Skeletal muscle satellite cell (primary cell): ENCODE measurements around the gene CPLX1.

Source experiments
- H3K27me3 ChIP-seq: 2 replicates; pipeline ENCODE4 v1.7.0; 2013; ENCODE audit warnings: low read length; ENCODE audit not compliant: control insufficient read depth, insufficient read depth
- H3K36me3 ChIP-seq: 2 replicates; pipeline ENCODE4 v1.7.0; 2013; ENCODE audit warnings: mild to moderate bottlenecking, control low read depth, low read length; ENCODE audit not compliant: insufficient read depth
- H3K4me1 ChIP-seq: 2 replicates; pipeline ENCODE4 v1.7.0; 2013; ENCODE audit warnings: low read length; ENCODE audit not compliant: control insufficient read depth, insufficient read depth
- H3K4me2 ChIP-seq: 2 replicates; pipeline ENCODE4 v1.7.0; 2013; ENCODE audit warnings: mild to moderate bottlenecking, low read length
- H3K4me3 ChIP-seq: 2 replicates; pipeline ENCODE4 v1.7.0; 2013; ENCODE audit warnings: low read length
- H3K9ac ChIP-seq: 2 replicates; pipeline ENCODE4 v1.7.0; 2013; ENCODE audit warnings: mild to moderate bottlenecking, low read depth, low read length, moderate library complexity
- H3K9me3 ChIP-seq: replicated peaks from 2 replicates; pipeline ENCODE4 v1.7.0; 2013; ENCODE audit warnings: mild to moderate bottlenecking, control low read depth, low read length

Gene CPLX1

DNA sequence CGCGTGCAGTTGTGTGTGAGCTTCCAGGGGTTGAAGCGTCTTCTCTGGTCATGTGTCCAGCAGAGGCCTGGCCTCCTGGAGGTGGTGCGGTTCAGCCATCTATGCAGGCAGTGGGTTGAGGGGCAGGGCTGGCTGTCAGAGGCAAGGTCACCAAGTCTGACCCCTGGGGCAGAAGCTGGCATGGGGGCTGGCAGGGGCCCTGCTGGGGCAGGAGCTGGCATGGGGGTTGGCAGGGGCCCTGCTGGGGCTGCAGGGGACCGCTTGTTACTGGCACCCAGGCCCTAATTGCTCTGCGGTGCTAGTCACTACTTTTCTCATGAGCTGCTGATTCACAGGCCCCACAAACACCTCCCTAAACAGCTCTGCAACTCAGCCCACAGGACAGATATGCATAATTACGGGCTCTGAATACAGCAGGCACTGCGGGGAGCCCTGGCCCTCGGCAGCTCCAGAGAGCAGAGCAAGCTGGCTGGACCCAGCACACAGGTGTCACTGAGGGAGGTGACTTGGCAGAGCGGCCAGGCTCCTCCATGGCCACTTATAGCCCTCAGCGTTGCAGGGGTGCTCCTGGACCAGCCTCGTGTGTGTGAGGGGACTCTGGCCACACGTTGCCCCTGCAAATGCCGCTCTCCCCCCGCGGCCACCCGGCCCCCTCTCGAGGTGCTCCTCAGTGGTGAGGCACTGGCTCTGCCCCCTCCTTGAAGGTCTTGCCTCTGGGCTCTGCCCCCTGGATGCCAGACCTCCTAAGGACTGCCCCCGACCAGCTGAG, 32.7 kb downstream of the CPLX1 start:
- Histone ChIP-seq H3K9me3 (no peaks in the 10 kb centered on the region), H3K4me2 (no peak overlapping the region), H3K36me3 (no peaks in the 10 kb centered on the region), H3K27me3 (peaks cover 68% of the 10 kb centered on the region), H3K4me1 (peaks cover 5% of the 10 kb centered on the region), H3K4me3 (no peak overlapping the region), H3K9ac (no peak overlapping the region)

DNA sequence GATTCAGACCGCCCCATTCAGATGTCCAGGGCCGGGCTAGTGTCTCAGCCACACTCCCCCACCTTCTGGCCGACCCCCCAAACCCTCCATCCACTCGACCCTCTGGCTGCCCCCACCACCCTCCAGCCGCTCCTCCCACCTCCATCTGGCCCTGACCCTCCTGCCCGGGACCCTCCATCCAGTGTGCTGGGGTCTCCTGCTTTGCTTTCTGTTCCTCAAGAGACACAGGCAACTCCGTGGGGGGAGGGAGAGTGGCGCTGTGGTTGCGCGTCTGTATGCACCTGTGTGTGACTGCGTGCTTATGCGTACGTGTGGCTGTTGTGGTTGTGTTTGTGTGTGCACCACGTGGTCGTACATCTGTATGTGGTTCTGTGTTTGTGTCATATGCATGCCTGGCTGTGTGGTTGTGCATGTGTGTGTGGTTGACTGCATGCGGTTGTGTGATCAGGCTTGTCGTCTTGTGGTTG, 33.3 kb downstream of the CPLX1 start:
- Histone ChIP-seq H3K9ac (no peak overlapping the region), H3K36me3 (no peaks in the 10 kb centered on the region), H3K4me2 (peak overlapping the region; percentile 37), H3K27me3 (peaks cover 73% of the 10 kb centered on the region), H3K9me3 (no peaks in the 10 kb centered on the region), H3K4me1 (peaks cover 5% of the 10 kb centered on the region), H3K4me3 (no peak overlapping the region)

GRCh38 chr4:791898-792625, 33.9 kb downstream of the CPLX1 start:
- no peaks in the 10 kb centered on the region for H3K9me3 ChIP-seq
- peak overlapping the region; percentile 37 for H3K4me2 ChIP-seq
- H3K4me3 ChIP-seq: no peak overlapping the region
- H3K27me3 ChIP-seq: peaks cover 76% of the 10 kb centered on the region
- H3K36me3 ChIP-seq: no peaks in the 10 kb centered on the region
- peaks cover 5% of the 10 kb centered on the region for H3K4me1 ChIP-seq
- no peak overlapping the region for H3K9ac ChIP-seq

GRCh38 chr4:791252-791897, 34.6 kb downstream of the CPLX1 start:
- Histone ChIP-seq H3K9me3 (no peaks in the 10 kb centered on the region), H3K27me3 (peaks cover 74% of the 10 kb centered on the region), H3K4me2 (no peak overlapping the region), H3K4me1 (peaks cover 5% of the 10 kb centered on the region), H3K4me3 (no peak overlapping the region), H3K36me3 (no peaks in the 10 kb centered on the region), H3K9ac (no peak overlapping the region)

DNA sequence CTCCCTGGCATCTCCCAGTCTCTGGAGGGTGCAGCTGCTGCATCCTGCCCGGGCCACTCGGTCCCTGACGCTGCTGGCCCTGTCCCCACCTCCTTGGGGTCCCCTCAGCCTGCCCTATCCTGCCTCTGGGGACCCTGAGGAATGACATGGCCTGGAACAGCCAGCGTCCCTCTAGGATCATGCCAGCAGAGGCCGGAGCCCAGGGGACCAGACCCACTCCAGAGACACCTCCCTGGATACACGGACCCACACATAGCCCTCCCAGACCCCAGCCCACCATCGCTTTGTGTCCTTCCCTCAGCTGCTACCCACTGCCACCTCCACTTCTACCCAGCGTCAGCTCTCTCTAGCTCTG, 35.5 kb downstream of the CPLX1 start:
- Histone ChIP-seq H3K9ac (no peak overlapping the region), H3K4me3 (no peak overlapping the region), H3K4me1 (peaks cover 5% of the 10 kb centered on the region), H3K9me3 (no peaks in the 10 kb centered on the region), H3K36me3 (no peaks in the 10 kb centered on the region), H3K4me2 (no peak overlapping the region), H3K27me3 (peaks cover 67% of the 10 kb centered on the region)

- Histone ChIP-seq H3K9me3 (no peaks in the 10 kb centered on the region), H3K4me1 (no peaks in the 10 kb centered on the region), H3K36me3 (no peaks in the 10 kb centered on the region), H3K27me3 (peaks cover 64% of the 10 kb centered on the region), H3K9ac (no peak overlapping the region), H3K4me2 (no peak overlapping the region), H3K4me3 (no peak overlapping the region)
These were observed 36.1 kb downstream of the CPLX1 start for GRCh38 chr4:789571-790465.

DNA sequence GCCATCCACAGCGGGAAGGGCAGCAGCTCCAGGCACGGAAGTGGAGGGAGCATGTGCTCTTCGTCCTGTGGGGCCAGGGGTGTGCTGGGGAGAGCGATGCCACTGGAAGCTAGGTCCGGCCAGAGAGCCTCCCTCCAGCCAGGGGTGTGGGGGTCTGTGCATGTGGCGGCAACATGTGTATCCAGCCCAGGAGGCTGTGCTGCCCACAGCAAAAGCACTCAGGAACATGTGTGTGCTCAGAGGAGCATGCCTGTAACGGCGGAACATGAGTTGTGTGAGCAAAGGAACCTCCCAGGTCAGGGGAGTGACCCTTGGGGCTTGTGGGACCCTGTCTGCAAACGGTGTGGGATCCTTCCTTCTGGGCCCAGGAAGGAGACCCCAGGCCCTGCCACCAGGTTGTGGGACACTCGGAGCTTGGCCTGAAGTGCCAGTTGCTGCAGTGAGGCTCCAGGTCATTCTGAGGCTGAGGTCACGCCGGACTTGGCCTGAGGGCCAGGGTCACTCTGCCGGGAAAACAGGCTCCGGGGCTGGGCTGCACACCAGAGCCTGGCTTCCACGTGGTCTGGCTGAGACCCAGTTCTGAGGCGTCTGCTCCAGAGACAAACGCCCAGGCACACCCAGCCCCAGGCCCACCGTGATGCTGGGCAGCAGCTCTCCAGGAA, 37.2 kb downstream of the CPLX1 start:
- no peaks in the 10 kb centered on the region for H3K4me1 ChIP-seq
- H3K27me3 ChIP-seq: peaks cover 54% of the 10 kb centered on the region
- H3K9me3 ChIP-seq: no peaks in the 10 kb centered on the region
- no peak overlapping the region for H3K4me3 ChIP-seq
- H3K36me3 ChIP-seq: no peaks in the 10 kb centered on the region
- H3K9ac ChIP-seq: no peak overlapping the region
- no peak overlapping the region for H3K4me2 ChIP-seq

- no peak overlapping the region for H3K9ac ChIP-seq
- H3K4me2 ChIP-seq: no peak overlapping the region
- H3K4me1 ChIP-seq: no peaks in the 10 kb centered on the region
- H3K27me3 ChIP-seq: peaks cover 47% of the 10 kb centered on the region
- H3K4me3 ChIP-seq: no peak overlapping the region
- no peaks in the 10 kb centered on the region for H3K36me3 ChIP-seq
- H3K9me3 ChIP-seq: no peaks in the 10 kb centered on the region
These were observed 37.8 kb downstream of the CPLX1 start for GRCh38 chr4:788006-788635.

DNA sequence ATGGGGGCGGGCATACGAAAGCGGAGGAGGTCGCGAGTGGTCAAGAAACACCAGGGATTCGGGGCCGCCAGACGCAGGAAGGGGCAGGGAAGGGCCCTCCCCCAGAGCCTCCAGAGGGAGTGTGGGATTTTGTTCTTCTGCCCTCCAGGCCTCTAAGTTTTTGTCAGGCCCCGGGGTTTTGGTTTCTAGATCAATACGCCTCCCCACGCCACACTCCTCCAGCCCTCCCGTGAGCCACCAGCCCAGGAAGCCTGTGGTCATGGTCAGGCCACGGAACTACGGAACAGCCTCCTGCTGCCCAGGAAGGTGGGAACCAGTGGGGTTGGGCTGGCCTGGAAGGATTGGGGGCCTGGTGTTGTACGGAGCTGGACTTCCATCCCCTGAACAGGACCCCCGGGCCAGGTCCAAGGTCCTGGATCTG, 38.4 kb downstream of the CPLX1 start:
- Histone ChIP-seq H3K36me3 (no peaks in the 10 kb centered on the region), H3K9ac (no peak overlapping the region), H3K4me1 (peaks cover 1% of the 10 kb centered on the region), H3K9me3 (no peaks in the 10 kb centered on the region), H3K4me3 (no peak overlapping the region), H3K4me2 (no peak overlapping the region), H3K27me3 (peaks cover 42% of the 10 kb centered on the region)

DNA sequence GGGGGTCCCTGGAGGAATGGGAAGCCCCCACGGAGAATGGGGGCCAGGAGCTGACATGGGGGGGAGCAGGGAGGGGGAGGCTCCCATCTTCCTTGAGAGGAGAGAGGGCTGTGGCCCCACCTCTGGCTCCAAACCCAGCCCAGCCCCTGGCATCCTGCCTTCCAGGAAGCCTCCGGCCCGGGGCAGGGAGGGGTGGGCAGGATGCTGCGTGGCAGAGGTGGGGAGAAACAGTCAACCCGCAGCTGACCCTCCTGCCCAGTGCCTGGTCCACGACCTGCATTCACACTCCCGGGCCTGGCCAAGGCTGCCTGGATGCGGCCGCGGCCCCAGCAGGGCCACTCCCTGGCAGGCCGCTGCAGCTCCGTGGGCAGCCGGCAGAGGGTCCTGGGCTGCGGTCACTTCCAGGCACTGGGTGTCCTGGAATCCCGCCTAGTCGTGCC, 39.0 kb downstream of the CPLX1 start:
- H3K4me3 ChIP-seq: no peak overlapping the region
- H3K9me3 ChIP-seq: no peaks in the 10 kb centered on the region
- H3K4me2 ChIP-seq: no peak overlapping the region
- no peaks in the 10 kb centered on the region for H3K36me3 ChIP-seq
- peaks cover 7% of the 10 kb centered on the region for H3K4me1 ChIP-seq
- H3K27me3 ChIP-seq: peaks cover 36% of the 10 kb centered on the region
- no peak overlapping the region for H3K9ac ChIP-seq
